AG04450 (cell line): ENCODE results near the gene SLC27A5. TPM values are rescaled to one million over a fixed set of nuclear protein-coding genes. Genes with fewer than 3 reads are reported as not detected.

ENCODE experiments used
- CTCF ChIA-PET: fragments of 300-600, 350-600 bp; formaldehyde crosslinking; extraction: SDS; loops from one replicate; lab custom pipeline; 2022; ENCODE audit warnings: antibody characterized with exemption, inconsistent platforms; lab: Charles Lee
- POLR2A ChIA-PET: fragments of 350-600 bp; formaldehyde crosslinking; extraction: SDS; loops from one replicate; lab custom pipeline; 2021; ENCODE audit warnings: antibody characterized with exemption, inconsistent platforms; lab: Yijun Ruan, JAX
- DNase-seq: peaks from one replicate; pipeline ENCODE4 v3.0.0-alpha.2; 2011; ENCODE audit warnings: low read depth, low spot score
- H3K27ac ChIP-seq: one replicate; pipeline ENCODE4 v1.5.1; 2012; ENCODE audit warnings: low read depth, low read length, control low read depth
- H3K27me3 ChIP-seq: one replicate; pipeline ENCODE4 v1.6.0; 2012; ENCODE audit warnings: low read length; ENCODE audit not compliant: control insufficient read depth, insufficient read depth
- H3K4me3 ChIP-seq: 2 replicates; pipeline ENCODE4 v1.5.1; 2011; ENCODE audit warnings: mild to moderate bottlenecking, low read depth, low read length, control low read depth
- H3K9me3 ChIP-seq: 2 replicates; pipeline ENCODE4 v1.5.1; 2012; ENCODE audit warnings: low read length; ENCODE audit not compliant: control insufficient read depth, insufficient read depth
- CTCF ChIP-seq: IDR thresholded peaks from 2 replicates; pipeline ENCODE4 v1.5.1; 2011; ENCODE audit warnings: low read depth, low read length, control low read depth, inconsistent platforms
- polyA plus RNA-seq: library from polyadenylated mRNA; depleted of rRNA; stranded (reverse); fragments of >200 nt; gene quantifications from 2 replicates; pipeline ENCODE4 v1.2.3, GENCODE V29; 2011

SLC27A5 gene
- polyA plus RNA-seq, 1 experiment = 7.4 TPM

- CTCF ChIA-PET = no interaction called here
- peak overlapping the region; percentile 71 for H3K4me3 ChIP-seq
- TF ChIP-seq CTCF = no peak
- H3K27ac ChIP-seq = peak overlapping the region; percentile 91
- H3K9me3 ChIP-seq = no peaks in the 10 kb centered on the region
- POLR2A ChIA-PET = interaction anchor here (0.8 to 1.8 kb wide), 2 partner anchors 23 to 68 kb away, joined by 3 to 4 read pairs; partner anchors contain the start of gene ZNF584
- DNase-seq = no peak
- no peaks in the 10 kb centered on the region for H3K27me3 ChIP-seq
Observed at GRCh38 chr19:58476498-58477015, 35.2 kb downstream of the SLC27A5 start.

DNA sequence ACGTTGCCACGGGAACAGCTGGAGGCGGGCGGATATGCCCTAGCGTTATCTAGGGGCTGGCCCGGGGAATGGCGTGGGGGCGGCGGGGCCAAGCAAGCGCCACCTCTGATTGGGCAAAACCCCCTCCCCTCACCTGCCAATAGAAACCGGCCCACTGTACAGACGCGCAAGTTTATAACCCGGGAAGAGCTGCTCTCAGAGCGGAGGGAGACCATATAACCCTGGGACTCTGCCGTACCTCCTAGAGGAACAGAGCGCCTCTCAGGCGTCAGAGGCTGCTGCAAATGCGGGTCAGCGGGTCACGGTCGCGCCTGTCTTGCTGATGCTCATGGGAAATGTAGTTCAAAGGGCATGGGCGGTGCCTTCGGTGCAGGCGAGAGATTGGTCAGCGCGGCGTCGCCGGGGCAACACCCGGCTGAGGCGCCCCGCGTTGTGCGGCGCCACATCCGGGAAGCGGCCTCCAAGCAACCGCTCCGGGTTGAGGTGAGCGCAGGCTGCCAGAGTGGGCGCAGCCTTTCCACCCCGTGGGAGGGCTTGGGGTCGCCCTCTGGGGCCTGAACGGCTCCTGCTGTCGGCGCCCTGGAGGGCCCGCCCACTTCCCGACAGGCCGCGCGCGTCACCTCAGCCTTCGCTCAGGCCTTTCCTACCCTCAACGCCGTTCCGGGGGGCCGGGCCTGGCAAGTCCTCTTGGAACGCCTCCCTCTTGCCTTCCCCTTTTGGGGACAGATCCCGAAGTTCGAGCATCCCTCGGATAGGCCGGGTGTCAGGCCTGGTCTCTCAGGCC lies 35.9 kb downstream of the SLC27A5 start, which contains the start of gene ZNF446:
ZNF446 (plus strand) TSS at position 639 of the 784 bp plus-strand sequence. CDS start 867 bp downstream, outside the sequence.
- POLR2A ChIA-PET = interaction anchor here (0.7 to 2.1 kb wide), 6 partner anchors 10 to 68 kb away, joined by 3 to 8 read pairs (median 4); partner anchors contain the start of genes TRIM28, ZBTB45, ZNF324 and ZNF584
- H3K27ac ChIP-seq = peak within 1 kb of the TSS; percentile 91
- H3K27me3 ChIP-seq = no peaks in the 10 kb centered on the region
- H3K9me3 ChIP-seq = no peaks in the 10 kb centered on the region
- H3K4me3 ChIP-seq = peak within 1 kb of the TSS; percentile 71
- no peak for TF ChIP-seq CTCF
- peak; percentile 89 for DNase-seq
- CTCF ChIA-PET = no interaction called here

GRCh38 chr19:58474997-58475713 lies 36.6 kb downstream of the SLC27A5 start:
- Histone ChIP-seq H3K27ac (peak overlapping the region; percentile 91), H3K9me3 (no peaks in the 10 kb centered on the region), H3K27me3 (no peaks in the 10 kb centered on the region), H3K4me3 (peak overlapping the region; percentile 71)
- ChIA-PET CTCF (interaction anchor here (0.7 kb wide), 1 partner anchor 25 kb away, joined by 3 read pairs; no protein-coding TSS in a partner anchor), POLR2A (interaction anchor here (0.7 to 2.1 kb wide), 5 partner anchors 9 to 68 kb away, joined by 4 to 8 read pairs (median 5); partner anchors contain the start of genes TRIM28, ZBTB45, ZNF324 and ZNF584)
- TF ChIP-seq CTCF = no peak
- no peak for DNase-seq

DNA sequence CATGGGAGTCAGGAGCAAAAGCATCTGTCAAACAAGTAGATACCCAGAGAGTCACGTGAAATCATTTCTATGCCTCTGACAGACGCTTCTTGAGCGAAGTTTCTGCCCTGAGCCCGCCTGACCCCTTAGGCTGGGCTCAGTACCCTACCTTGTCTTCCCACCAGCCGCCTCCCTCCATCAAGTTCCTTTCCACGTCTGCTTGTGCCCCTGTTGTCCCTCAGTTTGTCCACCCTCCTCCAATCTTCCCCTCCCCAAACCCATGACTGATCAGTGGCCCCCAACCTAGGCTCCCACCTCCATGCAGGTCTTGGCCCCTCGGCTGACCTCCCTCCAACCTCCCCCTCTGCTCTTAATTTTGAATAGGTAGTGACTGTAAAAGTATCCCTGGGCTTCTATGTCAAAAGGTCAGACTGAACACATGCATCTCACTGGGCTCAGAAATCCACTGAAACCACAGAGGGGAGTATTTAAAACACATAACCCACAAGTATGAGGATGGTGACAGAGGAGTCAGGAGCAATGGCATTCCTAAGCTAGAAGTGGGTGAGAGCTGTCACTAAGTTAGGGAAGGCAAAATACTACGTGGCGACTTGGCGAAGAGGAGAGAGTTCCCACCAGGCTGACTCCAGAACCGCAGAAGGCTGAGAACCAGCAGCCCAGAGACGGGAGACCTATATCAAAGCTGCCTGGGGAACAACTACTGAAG lies 37.3 kb downstream of the SLC27A5 start:
- H3K9me3 ChIP-seq = no peaks in the 10 kb centered on the region
- CTCF ChIA-PET = interaction anchor here (0.7 kb wide), 1 partner anchor 26 kb away, joined by 3 read pairs; no protein-coding TSS in a partner anchor
- H3K27ac ChIP-seq = peak overlapping the region; percentile 91
- DNase-seq = peak; percentile 42
- POLR2A ChIA-PET = interaction anchor here (1.7 to 2.1 kb wide), 2 partner anchors 8 to 45 kb away, joined by 5 to 8 read pairs; partner anchors contain the start of genes ZBTB45 and ZNF324
- no peaks in the 10 kb centered on the region for H3K27me3 ChIP-seq
- no peak overlapping the region for H3K4me3 ChIP-seq
- no peak for TF ChIP-seq CTCF
